ENCODE results near the gene ARHGAP44. TPM values are rescaled to one million over a fixed set of nuclear protein-coding genes. Genes with fewer than 3 reads are reported as not detected.

ARHGAP44 gene
- total RNA-seq, 3 donors from 2014 or later, result 34.4 to 92.3 (median 52.0) TPM

- no peak overlapping the region for H3K4me3 ChIP-seq
- no peak for TF ChIP-seq CTCF (IDR thresholded peaks at IDR 0.05)
- no peak for ATAC-seq
- intact Hi-C loops (cut with DNase I, micrococcal nuclease), result no loop called here
- H3K36me3 ChIP-seq (ENCODE audit: low read depth), result no peaks in the 10 kb centered on the region
- no peaks in the 10 kb centered on the region for H3K4me1 ChIP-seq (ENCODE audit: low read depth)
- no peak for DNase-seq
- peaks cover 5% of the 10 kb centered on the region for H3K9me3 ChIP-seq
Measured at GRCh38 chr17:13035420-13035819, 246.1 kb downstream of the ARHGAP44 start.

- Histone ChIP-seq H3K4me3 (no peak overlapping the region), H3K36me3 (ENCODE audit: low read depth) (no peaks in the 10 kb centered on the region), H3K9me3 (peaks cover 5% of the 10 kb centered on the region), H3K4me1 (ENCODE audit: low read depth) (no peaks in the 10 kb centered on the region)
- ATAC-seq (no peak), DNase-seq (no peak)
- intact Hi-C loops (cut with DNase I, micrococcal nuclease), result no loop called here
- no peak for TF ChIP-seq CTCF (IDR thresholded peaks at IDR 0.05)
Measured at GRCh38 chr17:13036751-13037150, 247.5 kb downstream of the ARHGAP44 start.

- Histone ChIP-seq H3K36me3 (ENCODE audit: low read depth) (no peaks in the 10 kb centered on the region), H3K4me3 (no peak overlapping the region), H3K9me3 (peaks cover 5% of the 10 kb centered on the region), H3K4me1 (ENCODE audit: low read depth) (no peaks in the 10 kb centered on the region)
- DNase-seq (no peak), ATAC-seq (no peak)
- TF ChIP-seq CTCF (IDR thresholded peaks at IDR 0.05), result no peak
- intact Hi-C loops (cut with DNase I, micrococcal nuclease), result no loop called here
Measured at GRCh38 chr17:13038931-13039665, 249.8 kb downstream of the ARHGAP44 start.

Small RNA genes within 50 kb of the gene (microRNA-seq; reads per million reads assigned to microRNA genes)
- gene MIR1269B, result not detected

Other genes with a start within 250 kb of the ARHGAP44 start
- gene MYOCD, start 123.6 kb upstream of the ARHGAP44 start, total RNA-seq, result 100 to 1,000 TPM in 1 of 3 donors, 1 to 10 TPM in 2; 2.8 to 136 (median 9.4) TPM
- 10 to 100 TPM; 46.7 to 47.1 (median 46.9) TPM for gene ELAC2, start 228.5 kb downstream of the ARHGAP44 start, total RNA-seq